H1 (cell line): ENCODE measurements around the gene PPM1N. TPM values are rescaled to one million over a fixed set of nuclear protein-coding genes. Genes with fewer than 3 reads are reported as not detected.

Experiments used
- CTCF ChIA-PET: fragments of 300-600 bp; sonication (Branson Sonifier 250); formaldehyde crosslinking; loops from one replicate; lab custom pipeline; 2021; ENCODE audit not compliant: partially characterized antibody; lab: Charles Lee
- POLR2A ChIA-PET: fragments of 300-600 bp; sonication (Branson Sonifier 250); formaldehyde crosslinking; loops from one replicate; lab custom pipeline; 2021; ENCODE audit warnings: inconsistent platforms; ENCODE audit not compliant: partially characterized antibody; lab: Charles Lee
- DNase-seq, 2 experiments: peaks; one replicate each; pipeline versions ENCODE4 v3.0.0 to v3.0.0-alpha.2; 2010 to 2022; ENCODE audit warnings: low spot score in 2 of 2, low read depth in 1 of 2, mixed read lengths in 1 of 2
- FAIRE-seq: peaks from 2 replicates; lab custom pipeline; 2011; peaks lifted over from hg19 to GRCh38; lab: Jason Lieb, UNC
- H2AFZ ChIP-seq: 2 replicates; pipeline ENCODE4 v1.8.1; 2012; ENCODE audit warnings: low read length, inconsistent platforms
- H2AK5ac ChIP-seq: 2 replicates; pipeline ENCODE4 v1.6.1; 2013; ENCODE audit warnings: low read depth, low read length
- H2BK120ac ChIP-seq: replicated peaks from 2 replicates; pipeline ENCODE3; 2013; ENCODE audit warnings: low read depth, low read length, inconsistent platforms
- H2BK12ac ChIP-seq: 2 replicates; pipeline ENCODE4 v1.6.1; 2013; ENCODE audit warnings: low read depth, low read length
- H2BK15ac ChIP-seq: 2 replicates; pipeline ENCODE4 v1.6.1; 2013; ENCODE audit warnings: low read length
- H2BK20ac ChIP-seq: 2 replicates; pipeline ENCODE4 v1.6.1; 2013; ENCODE audit warnings: low read length
- H2BK5ac ChIP-seq: 2 replicates; pipeline ENCODE4 v1.6.1; 2013; ENCODE audit warnings: low read depth, low read length
- H3K14ac ChIP-seq: 2 replicates; pipeline ENCODE4 v1.6.1; 2013; ENCODE audit warnings: inconsistent platforms; ENCODE audit not compliant: insufficient read length
- H3K18ac ChIP-seq: 2 replicates; pipeline ENCODE4 v1.6.1; 2013; ENCODE audit warnings: low read length; ENCODE audit errors: extremely low read depth
- H3K23ac ChIP-seq: 2 replicates; pipeline ENCODE4 v1.6.1; 2013; ENCODE audit warnings: inconsistent platforms; ENCODE audit not compliant: insufficient read length
- H3K23me2 ChIP-seq: 2 replicates; pipeline ENCODE4 v1.6.1; 2013; ENCODE audit warnings: low read depth, low read length
- H3K27ac ChIP-seq: 2 replicates; pipeline ENCODE4 v1.6.1; 2011; ENCODE audit warnings: low read depth, low read length, inconsistent platforms
- H3K27me3 ChIP-seq, 4 experiments: replicated peaks in 1 of 4; 1 replicate in 1 of 4; 2 replicates in 3 of 4; pipeline versions ENCODE4 v1.6.1 to v1.8.1; 2011 to 2013; ENCODE audit warnings: low read length in 3 of 4, mild to moderate bottlenecking in 3 of 4, inconsistent platforms in 2 of 4, mixed read lengths in 2 of 4, moderate library complexity in 1 of 4; ENCODE audit not compliant: control insufficient read depth in 3 of 4, insufficient read depth in 3 of 4; ENCODE audit errors: extremely low read depth in 1 of 4
- H3K36me3 ChIP-seq, 4 experiments: 2 replicates each; pipeline versions ENCODE4 v1.6.1 to v1.8.1; 2011 to 2013; ENCODE audit warnings: mild to moderate bottlenecking in 4 of 4, low read length in 3 of 4, moderate library complexity in 2 of 4, control low read depth in 1 of 4, inconsistent platforms in 1 of 4; ENCODE audit not compliant: insufficient read depth in 4 of 4, control insufficient read depth in 2 of 4
- H3K4ac ChIP-seq: replicated peaks from 2 replicates; pipeline ENCODE3; 2013; ENCODE audit warnings: low read length, low read depth, mixed read lengths, inconsistent platforms; ENCODE audit not compliant: insufficient read length
- H3K4me1 ChIP-seq, 4 experiments: replicated peaks in 1 of 4; 1 replicate in 1 of 4; 2 replicates in 3 of 4; pipeline versions ENCODE4 v1.6.1 to v1.8.1; 2011 to 2013; ENCODE audit warnings: low read length in 3 of 4, inconsistent platforms in 2 of 4, mixed read lengths in 1 of 4; ENCODE audit not compliant: insufficient read depth in 4 of 4, control insufficient read depth in 3 of 4
- H3K4me2 ChIP-seq, 2 experiments: 2 replicates each; pipeline versions ENCODE4 v1.6.1 to v1.8.1; 2011 to 2013; ENCODE audit warnings: low read depth in 2 of 2, low read length in 2 of 2, control low read depth in 1 of 2, inconsistent platforms in 1 of 2, mild to moderate bottlenecking in 1 of 2; ENCODE audit not compliant: insufficient read depth in 1 of 2
- H3K4me3 ChIP-seq, 4 experiments: fragments of 200-600, 300-600 bp in 1 of 4; sonication (generic), shearing (Covaris generic), sonication (Bioruptor Twin) in 1 of 4; 2 replicates each; pipeline versions ENCODE4 v1.5.1 to v1.8.1; 2011 to 2016; ENCODE audit warnings: low read length in 4 of 4, low read depth in 3 of 4, control low read depth in 2 of 4, inconsistent platforms in 2 of 4, mild to moderate bottlenecking in 2 of 4, mixed read lengths in 1 of 4, moderate library complexity in 1 of 4; ENCODE audit not compliant: insufficient read depth in 2 of 4; ENCODE audit errors: extremely low read depth in 1 of 4
- H3K56ac ChIP-seq: replicated peaks from 2 replicates; pipeline ENCODE3; 2013; ENCODE audit warnings: low read depth, mild to moderate bottlenecking, mixed read lengths, low read length, inconsistent platforms; ENCODE audit not compliant: insufficient read length
- H3K79me1 ChIP-seq: 2 replicates; pipeline ENCODE4 v1.6.1; 2013; ENCODE audit warnings: low read depth, low read length, control low read depth
- H3K79me2 ChIP-seq, 2 experiments: 2 replicates each; pipeline versions ENCODE4 v1.6.1 to v1.8.1; 2012 to 2013; ENCODE audit warnings: low read length in 2 of 2, mild to moderate bottlenecking in 2 of 2, inconsistent platforms in 1 of 2; ENCODE audit not compliant: insufficient read depth in 2 of 2, control insufficient read depth in 1 of 2
- H3K9ac ChIP-seq, 4 experiments: replicated peaks in 1 of 4; 1 replicate in 1 of 4; 2 replicates in 3 of 4; pipeline versions ENCODE4 v1.6.1 to v1.8.1; 2011 to 2013; ENCODE audit warnings: low read depth in 3 of 4, low read length in 3 of 4, control low read depth in 2 of 4, mild to moderate bottlenecking in 2 of 4, moderate library complexity in 2 of 4, inconsistent platforms in 1 of 4; ENCODE audit errors: extremely low read depth in 1 of 4
- H3K9me3 ChIP-seq, 2 experiments: 2 replicates each; pipeline versions ENCODE4 v1.6.1 to v1.8.1; 2012 to 2013; ENCODE audit warnings: mild to moderate bottlenecking in 2 of 2, moderate library complexity in 2 of 2, control low read depth in 1 of 2, inconsistent platforms in 1 of 2, low read depth in 1 of 2, low read length in 1 of 2, mixed read lengths in 1 of 2; ENCODE audit not compliant: insufficient read depth in 2 of 2
- H4K20me1 ChIP-seq, 2 experiments: replicated peaks in 1 of 2; 2 replicates each; pipeline versions ENCODE3 to v1.8.1; 2011 to 2013; ENCODE audit warnings: inconsistent platforms in 2 of 2, low read length in 2 of 2, mild to moderate bottlenecking in 1 of 2; ENCODE audit not compliant: insufficient read depth in 2 of 2, control insufficient read depth in 1 of 2
- H4K5ac ChIP-seq: 2 replicates; pipeline ENCODE4 v1.6.1; 2013; ENCODE audit warnings: low read length, low read depth, mixed read lengths, inconsistent platforms; ENCODE audit not compliant: insufficient read length
- H4K8ac ChIP-seq: 2 replicates; pipeline ENCODE4 v1.8.0; 2013; ENCODE audit warnings: mild to moderate bottlenecking, moderate library complexity, low read length, inconsistent platforms; ENCODE audit not compliant: insufficient read depth; ENCODE audit errors: extremely low read depth
- H4K91ac ChIP-seq: replicated peaks from 2 replicates; pipeline ENCODE3; 2013; ENCODE audit warnings: low read length, mixed read lengths, inconsistent platforms; ENCODE audit not compliant: insufficient read length
- CHD2 ChIP-seq: IDR thresholded peaks from 2 replicates; pipeline ENCODE4 v1.6.1; 2012; ENCODE audit warnings: low read length, improper control_type of control experiment
- E2F6 ChIP-seq: IDR thresholded peaks from 2 replicates; pipeline ENCODE4 v1.6.1; 2012; ENCODE audit warnings: inconsistent platforms
- FOSL1 ChIP-seq: IDR thresholded peaks from 2 replicates; pipeline ENCODE4 v1.6.1; 2011; ENCODE audit warnings: mild to moderate bottlenecking, low read depth, low read length, moderate library complexity; ENCODE audit not compliant: insufficient read depth
- HDAC2 ChIP-seq, 2 experiments: fragments of 300-600 bp in 1 of 2; sonication (generic) in 1 of 2; IDR thresholded peaks; 2 replicates each; pipeline ENCODE4 v1.6.1; 2011 to 2012; ENCODE audit warnings: low read depth in 2 of 2, low read length in 2 of 2, mild to moderate bottlenecking in 2 of 2, moderate library complexity in 2 of 2, borderline replicate concordance in 1 of 2, inconsistent platforms in 1 of 2
- MAFK ChIP-seq: IDR thresholded peaks from 2 replicates; pipeline ENCODE4 v1.6.1; 2012; ENCODE audit warnings: low read depth, mild to moderate bottlenecking, improper control_type of control experiment, low read length
- MAX ChIP-seq: IDR thresholded peaks from 2 replicates; pipeline ENCODE4 v1.6.1; 2012; ENCODE audit warnings: inconsistent platforms
- POLR2AphosphoS5 ChIP-seq: IDR thresholded peaks from 2 replicates; pipeline ENCODE4 v1.6.1; 2011; ENCODE audit warnings: low read depth, low read length
- SRF ChIP-seq: IDR thresholded peaks from 2 replicates; pipeline ENCODE4 v1.6.1; 2011; ENCODE audit warnings: mild to moderate bottlenecking, low read depth, low read length, moderate library complexity
- TAF1 ChIP-seq: IDR thresholded peaks from 2 replicates; pipeline ENCODE4 v1.6.1; 2011; ENCODE audit warnings: mild to moderate bottlenecking, low read depth, low read length
- WGBS, 2 experiments: shearing (Covaris generic) in 1 of 2; methylation state at CpG; one replicate each; pipeline versions ENCODE4 v1.1.6 to v1.1.7; 2013 to 2015; ENCODE audit warnings: low lambda C conversion rate in 2 of 2, mixed read lengths in 2 of 2, inconsistent platforms in 1 of 2, low coverage in 1 of 2, missing lambda C conversion rate in 1 of 2; ENCODE audit not compliant: insufficient replicate concordance in 2 of 2, insufficient coverage in 1 of 2, insufficient read length in 1 of 2; ENCODE audit errors: extremely low coverage in 1 of 2, missing lambda C conversion rate in 1 of 2; 5-methylcytosine and 5-hydroxymethylcytosine counted together
- polyA plus RNA-seq, 7 experiments: library from polyadenylated mRNA; depleted of rRNA in 3 of 7; stranded (reverse) in 5 of 7; unstranded in 2 of 7; fragments of >200 nt in 5 of 7; fragments of 200-250 nt in 2 of 7; gene quantifications; 1 replicate in 5 of 7; 2 replicates in 1 of 7; 4 replicates in 1 of 7; pipeline versions ENCODE4 v1.2.1 to v1.2.3, GENCODE V29; 2011 to 2013; ENCODE audit warnings: missing spikeins in 2 of 7, mixed read lengths in 2 of 7
- total RNA-seq: library from RNA; stranded (reverse); fragmentation: NEBNext Ultra II Directional; extraction: Animal tissue kit (Norgen Biotek cat#: 25700); gene quantifications from 2 replicates; pipeline ENCODE4 v1.2.1, GENCODE V29; 2021

PPM1N gene
- total and polyA plus RNA-seq, 2 of the 8 experiments (the other 6 are each of a cell fraction or from before 2014, with no cell fraction given): 12.2 to 14.4 TPM

- WGBS, 2 experiments: 4% methylated on average over 10 of the region's 28 CpGs; no CpG with 5 or more reads in 1 of the 2 experiments
- Histone ChIP-seq H2BK20ac (no peak overlapping the region), H3K79me1 (peaks cover 14% of the 10 kb centered on the region), H3K27ac (peak overlapping the region; percentile 61), H3K9me3 (no peaks in the 10 kb centered on the region), H3K4me2 (peak overlapping the region; percentile 56 to 93), H2AK5ac (peak overlapping the region; percentile 24; the same call in 1 of the 2 replicates), H3K27me3 (no peaks in the 10 kb centered on the region), H3K14ac (no peak overlapping the region), H2BK15ac (0 out of 2 replicates have a peak overlapping the region, but pooled peaks have one; percentile 88), H3K36me3 (no peaks in the 10 kb centered on the region), H4K5ac (peak overlapping the region; percentile 55), H2BK12ac (peak overlapping the region; percentile 60; the same call in 1 of the 2 replicates), H3K4me3 (peak overlapping the region; percentile 72 to 97 (median 95)), H3K4me1 (peaks cover 3 to 8% (median 6%) of the 10 kb centered on the region in 4 experiments; a peak in 6 of 7 replicates), H4K20me1 (peaks cover 5 to 14% of the 10 kb centered on the region in 2 experiments), H3K79me2 (peaks cover 30 to 60% of the 10 kb centered on the region in 2 experiments), H4K91ac (peak overlapping the region; percentile 89), H3K23ac (no peak overlapping the region), H3K23me2 (peaks cover 7% of the 10 kb centered on the region; the same call in 1 of the 2 replicates), H3K56ac (peak overlapping the region; percentile 66), H4K8ac (peak overlapping the region; percentile 66; the same call in 1 of the 2 replicates), H2AFZ (no peak overlapping the region), H2BK5ac (peak overlapping the region; percentile 96), H2BK120ac (no peak overlapping the region), H3K4ac (peak overlapping the region; percentile 32), H3K9ac (peak overlapping the region in 3 of 4 experiments; percentile 56 to 83 (median 60); a peak in 5 of 7 replicates), H3K18ac (peak overlapping the region; percentile 87)
- no peak for FAIRE-seq
- DNase-seq: peak in 1 of 2 experiments; percentile 74
- ChIA-PET CTCF (interaction anchor here (1.0 to 2.4 kb wide), 8 partner anchors 9 to 133 kb away, joined by 3 to 15 read pairs (median 3); no protein-coding TSS in a partner anchor), POLR2A (interaction anchor here (1.0 to 3.2 kb wide), 15 partner anchors 10 to 184 kb away, joined by 3 to 25 read pairs (median 5); partner anchors contain the start of genes PPM1N, QPCTL, RTN2 and SNRPD2)
- TF ChIP-seq MAX: peak; percentile 10; the same call in 1 of the 2 replicates
- peak; percentile 8; the same call in 1 of the 2 replicates for TF ChIP-seq MAFK
- no peak for TF ChIP-seq FOSL1
- TF ChIP-seq HDAC2 (IDR thresholded peaks at IDR 0.05; ENCODE audit: borderline replicate concordance in 1 of 2, low read depth in 2 of 2, low read length in 2 of 2): 0 out of 4 replicates have a peak, but pooled peaks of 1 of the 2 experiments have one; percentile 59
- peak; percentile 48; the same call in 1 of the 2 replicates for TF ChIP-seq SRF
- TF ChIP-seq E2F6: no peak
- TF ChIP-seq TAF1: peak; percentile 33; the same call in 1 of the 2 replicates
- TF ChIP-seq POLR2AphosphoS5: peak; percentile 38
- no peak for TF ChIP-seq CHD2
Measured at GRCh38 chr19:45508861-45509691, 10.8 kb downstream of the PPM1N start.
